B cell (primary cell): ENCODE measurements around the gene ACAN. TPM values are rescaled to one million over a fixed set of nuclear protein-coding genes. Genes with fewer than 3 reads are reported as not detected.

Experiments used
- ATAC-seq: fragments of 200-7000 bp; cut with Tn5 transposase; one replicate; pipeline ENCODE4 v1.10.0; 2021; ENCODE audit warnings: low read depth, mild to moderate bottlenecking, moderate number of reproducible peaks, moderate library complexity
- CTCF ChIA-PET: fragments of 350-600 bp; sonication (Branson Sonifier 250); formaldehyde crosslinking; loops from one replicate; lab custom pipeline; 2021; ENCODE audit warnings: antibody characterized with exemption, inconsistent platforms; lab: Charles Lee
- POLR2A ChIA-PET: fragments of 350-600 bp; sonication (Branson Sonifier 250); formaldehyde crosslinking; loops from one replicate; lab custom pipeline; 2021; ENCODE audit warnings: antibody characterized with exemption; lab: Charles Lee
- DNase-seq: peaks from one replicate; pipeline ENCODE4 v3.0.0; 2013
- H2AFZ ChIP-seq: 2 replicates; pipeline ENCODE4 v1.6.1; 2012; ENCODE audit warnings: mild to moderate bottlenecking, low read depth, low read length; ENCODE audit not compliant: insufficient read depth, poor library complexity, severe bottlenecking
- H3K27ac ChIP-seq, 2 donors: 1 replicate in 1 of 2; 2 replicates in 1 of 2; pipeline ENCODE4 v1.5.1; 2012 to 2013; ENCODE audit warnings: low read length in 2 of 2, mild to moderate bottlenecking in 2 of 2, moderate library complexity in 1 of 2
- H3K27me3 ChIP-seq, 4 experiments: fragments of 200-600 bp in 1 of 4; sonication (generic) in 1 of 4; replicated peaks in 1 of 4; 1 replicate in 2 of 4; 2 replicates in 2 of 4; pipeline versions ENCODE4 v1.6.1 to v1.7.0; 2013 to 2016; ENCODE audit warnings: low read length in 3 of 4, mild to moderate bottlenecking in 2 of 4, mixed read lengths in 1 of 4, moderate library complexity in 1 of 4; ENCODE audit not compliant: insufficient read depth in 4 of 4, control insufficient read depth in 3 of 4; ENCODE audit errors: control extremely low read depth in 1 of 4
- H3K36me3 ChIP-seq, 2 experiments: replicated peaks in 1 of 2; 1 replicate in 1 of 2; 2 replicates in 1 of 2; pipeline versions ENCODE4 v1.6.1 to v1.7.1; 2013; ENCODE audit warnings: low read length in 1 of 2; ENCODE audit not compliant: insufficient read depth in 2 of 2, control insufficient read depth in 1 of 2; ENCODE audit errors: control extremely low read depth in 1 of 2, extremely low read depth in 1 of 2
- H3K4me1 ChIP-seq, 2 donors: fragments of 200-600 bp in 1 of 2; sonication (generic) in 1 of 2; 1 replicate in 1 of 2; 2 replicates in 1 of 2; pipeline versions ENCODE4 v1.5.1 to v1.6.1; 2013 to 2017; ENCODE audit warnings: low read length in 2 of 2; ENCODE audit not compliant: control insufficient read depth in 2 of 2, insufficient read depth in 2 of 2
- H3K4me2 ChIP-seq: replicated peaks from 2 replicates; pipeline ENCODE3; 2012; ENCODE audit warnings: mild to moderate bottlenecking, low read depth, low read length; ENCODE audit not compliant: poor library complexity, severe bottlenecking
- H3K4me3 ChIP-seq, 5 experiments: fragments of 200-600 bp in 1 of 5; sonication (generic) in 1 of 5; 1 replicate in 3 of 5; 2 replicates in 2 of 5; pipeline versions ENCODE4 v1.5.1 to v1.7.0; 2011 to 2016; ENCODE audit warnings: low read length in 4 of 5, mild to moderate bottlenecking in 4 of 5, low read depth in 2 of 5, control low read depth in 1 of 5, moderate library complexity in 1 of 5; ENCODE audit not compliant: insufficient read depth in 1 of 5; ENCODE audit errors: control extremely low read depth in 1 of 5, extremely low read depth in 1 of 5
- H3K79me2 ChIP-seq: fragments of 200-600 bp; sonication (generic); one replicate; pipeline ENCODE4 v1.6.0; 2016; ENCODE audit warnings: low read length; ENCODE audit not compliant: control insufficient read depth, insufficient read depth
- H3K9ac ChIP-seq: fragments of 200-600 bp; sonication (generic); 2 replicates; pipeline ENCODE4 v1.6.1; 2017; ENCODE audit warnings: mild to moderate bottlenecking, low read length, moderate library complexity
- H3K9me3 ChIP-seq, 3 donors: one replicate each; pipeline versions ENCODE4 v1.6.1 to v1.7.1; 2013; ENCODE audit warnings: low read length in 2 of 3; ENCODE audit not compliant: control insufficient read depth in 2 of 3, insufficient read depth in 1 of 3; ENCODE audit errors: control extremely low read depth in 1 of 3
- H4K20me1 ChIP-seq: 2 replicates; pipeline ENCODE4 v1.6.0; 2012; ENCODE audit warnings: mild to moderate bottlenecking, low read length; ENCODE audit not compliant: insufficient read depth, control insufficient read depth, poor library complexity, severe bottlenecking
- H3K27ac Mint-ChIP-seq: one replicate; pipeline ENCODE4 v1.8.0; 2021; ENCODE audit warnings: mixed read lengths
- H3K27me3 Mint-ChIP-seq: one replicate; pipeline ENCODE4 v1.8.0; 2021; ENCODE audit warnings: mixed read lengths
- H3K4me1 Mint-ChIP-seq: one replicate; pipeline ENCODE4 v1.8.0; 2021; ENCODE audit warnings: mixed read lengths
- H3K4me3 Mint-ChIP-seq: one replicate; pipeline ENCODE4 v1.8.0; 2021; ENCODE audit warnings: mixed read lengths
- H3K9me3 Mint-ChIP-seq: one replicate; pipeline ENCODE4 v1.8.0; 2022; ENCODE audit warnings: mixed read lengths; ENCODE audit not compliant: insufficient read depth
- CTCF ChIP-seq: fragments of 200-600 bp; IDR thresholded peaks from one replicate; pipeline ENCODE4 v1.8.0; 2022; ENCODE audit warnings: antibody characterized with exemption, mild to moderate bottlenecking
- EZH2 ChIP-seq: IDR thresholded peaks from 2 replicates; pipeline ENCODE4 v1.6.1; 2012; ENCODE audit warnings: borderline replicate concordance, low read depth, mild to moderate bottlenecking, moderate library complexity, low read length; ENCODE audit not compliant: insufficient read depth, poor library complexity, severe bottlenecking
- WGBS: methylation state at CpG from one replicate; pipeline ENCODE4 v1.1.5; 2013; ENCODE audit warnings: missing lambda C conversion rate; ENCODE audit not compliant: insufficient coverage; 5-methylcytosine and 5-hydroxymethylcytosine counted together
- intact Hi-C: fragments of 100-400 bp; cut with micrococcal nuclease; formaldehyde crosslinking; loops from one replicate; pipeline ENCODE4 v1.10.0; 2022
- polyA plus RNA-seq: library from polyadenylated mRNA; depleted of rRNA; stranded (reverse); fragments of >200 nt; gene quantifications from 2 replicates; pipeline ENCODE4 v1.2.3, GENCODE V29; 2012
- total RNA-seq, 2 donors: library from RNA; stranded (reverse); fragments of 120-200 nt in 1 of 2; gene quantifications; 1 replicate in 1 of 2; 2 replicates in 1 of 2; pipeline versions ENCODE4 v1.2.3 to v1.2.4, GENCODE V29; 2013 to 2022

The ACAN gene
- total and polyA plus RNA-seq, 2 donors (not counting 1 experiment from before 2014, with no cell fraction given) = 0.01 TPM; not detected in 1

GRCh38 chr15:88842156-88842555 is 38.9 kb downstream of the ACAN start:
- H3K4me3 ChIP-seq = no peak overlapping the region
- H3K4me3 Mint-ChIP-seq = no peak overlapping the region
- no peak for ATAC-seq
- 83% methylated on average over 2 of the region's 4 CpGs for WGBS
- H3K27me3 ChIP-seq = no peaks in the 10 kb centered on the region
- H3K4me1 ChIP-seq = no peaks in the 10 kb centered on the region
- no peaks in the 10 kb centered on the region for H3K79me2 ChIP-seq
- TF ChIP-seq CTCF (no peak), EZH2 (no peak)
- H3K4me1 Mint-ChIP-seq = peaks cover 3% of the 10 kb centered on the region
- H3K27ac ChIP-seq = no peak overlapping the region
- no peak overlapping the region for H3K27ac Mint-ChIP-seq
- no peaks in the 10 kb centered on the region for H3K36me3 ChIP-seq
- no peak overlapping the region for H3K9ac ChIP-seq
- H3K9me3 ChIP-seq = no peaks in the 10 kb centered on the region
- H3K4me2 ChIP-seq = no peak overlapping the region
- H3K9me3 Mint-ChIP-seq = no peaks in the 10 kb centered on the region
- POLR2A ChIA-PET = no interaction called here
- intact Hi-C loops = no loop called here
- no peak for DNase-seq
- peaks cover 6% of the 10 kb centered on the region for H3K27me3 Mint-ChIP-seq
- CTCF ChIA-PET = no interaction called here
- H4K20me1 ChIP-seq = no peaks in the 10 kb centered on the region
- H2AFZ ChIP-seq = no peak overlapping the region

GRCh38 chr15:88843334-88843733 is 40.1 kb downstream of the ACAN start:
- Histone ChIP-seq H3K4me2 (no peak overlapping the region), H3K27ac (no peak overlapping the region), H3K4me3 (no peak overlapping the region), H3K9ac (no peak overlapping the region), H3K79me2 (no peaks in the 10 kb centered on the region), H3K9me3 (no peaks in the 10 kb centered on the region), H3K4me1 (no peaks in the 10 kb centered on the region), H2AFZ (no peak overlapping the region), H4K20me1 (no peaks in the 10 kb centered on the region), H3K36me3 (no peaks in the 10 kb centered on the region), H3K27me3 (no peaks in the 10 kb centered on the region)
- DNase-seq (no peak), ATAC-seq (no peak)
- H3K27me3 Mint-ChIP-seq = peaks cover 6% of the 10 kb centered on the region
- no peak overlapping the region for H3K4me3 Mint-ChIP-seq
- 95% methylated on average over 20 of the region's 21 CpGs for WGBS
- H3K27ac Mint-ChIP-seq = no peak overlapping the region
- no peaks in the 10 kb centered on the region for H3K9me3 Mint-ChIP-seq
- intact Hi-C loops = no loop called here
- peaks cover 3% of the 10 kb centered on the region for H3K4me1 Mint-ChIP-seq
- TF ChIP-seq EZH2 (no peak), CTCF (no peak)
- ChIA-PET POLR2A (interaction anchor here (0.7 kb wide), 1 partner anchor 103 kb away, joined by 3 read pairs; no protein-coding TSS in a partner anchor), CTCF (no interaction called here)
